Coronary artery (tissue), 2 donors: ENCODE data around the gene CALM3.

ENCODE experiments used
- DNase-seq: peaks from one replicate; pipeline ENCODE4 v3.0.0-alpha.2; 2017; ENCODE audit warnings: low spot score
- H3K27ac ChIP-seq, 2 donors: fragments of 200-600 bp; sonication (generic); one replicate each; pipeline ENCODE4 v1.5.1; 2016 to 2019
- H3K4me3 ChIP-seq: fragments of 200-600 bp; sonication (generic); 2 replicates; pipeline ENCODE4 v1.5.1; 2016; ENCODE audit warnings: mild to moderate bottlenecking, moderate library complexity
- CTCF ChIP-seq: fragments of 200-600 bp; sonication (generic); IDR thresholded peaks from one replicate; pipeline ENCODE4 v1.5.1; 2019; ENCODE audit warnings: antibody characterized with exemption

The CALM3 gene

GRCh38 chr19:46648961-46649960 is 48.1 kb downstream of the CALM3 start:
- Histone ChIP-seq H3K27ac (peak overlapping the region in 1 of 2 donors; percentile 2), H3K4me3 (no peak overlapping the region)
- DNase-seq: no peak
- no peak for TF ChIP-seq CTCF

- no peak for DNase-seq
- Histone ChIP-seq H3K4me3 (no peak overlapping the region), H3K27ac (no peak overlapping the region)
- no peak for TF ChIP-seq CTCF
These were observed 49.3 kb downstream of the CALM3 start for GRCh38 chr19:46650445-46650844.

GRCh38 chr19:46654621-46655152 is 53.6 kb downstream of the CALM3 start:
- peak overlapping the region; percentile 26 for H3K4me3 ChIP-seq
- H3K27ac ChIP-seq: peak overlapping the region; percentile 82 to 89
- no peak for TF ChIP-seq CTCF
- no peak for DNase-seq

DNA sequence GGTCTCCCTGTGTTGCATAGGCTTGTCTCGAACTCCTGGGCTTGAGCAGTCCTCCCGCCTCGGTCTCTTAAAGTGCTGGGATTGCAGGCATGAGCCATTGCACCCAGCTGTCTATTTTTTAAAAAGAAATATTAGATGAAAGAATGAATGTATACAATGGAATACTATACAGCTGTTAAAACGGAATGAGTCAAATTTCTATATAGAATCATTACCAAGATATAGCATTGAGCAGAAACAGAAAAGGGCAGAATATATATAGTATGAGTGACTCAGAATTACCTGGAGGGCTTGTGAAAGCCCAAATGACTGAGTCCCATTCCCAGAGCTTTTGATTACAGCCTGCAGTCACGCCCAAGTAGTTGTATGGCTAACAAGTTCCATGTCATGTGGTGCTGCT is 55.4 kb downstream of the CALM3 start:
- Histone ChIP-seq H3K27ac (peak overlapping the region; percentile 28 to 53), H3K4me3 (no peak overlapping the region)
- TF ChIP-seq CTCF: no peak
- no peak for DNase-seq

DNA sequence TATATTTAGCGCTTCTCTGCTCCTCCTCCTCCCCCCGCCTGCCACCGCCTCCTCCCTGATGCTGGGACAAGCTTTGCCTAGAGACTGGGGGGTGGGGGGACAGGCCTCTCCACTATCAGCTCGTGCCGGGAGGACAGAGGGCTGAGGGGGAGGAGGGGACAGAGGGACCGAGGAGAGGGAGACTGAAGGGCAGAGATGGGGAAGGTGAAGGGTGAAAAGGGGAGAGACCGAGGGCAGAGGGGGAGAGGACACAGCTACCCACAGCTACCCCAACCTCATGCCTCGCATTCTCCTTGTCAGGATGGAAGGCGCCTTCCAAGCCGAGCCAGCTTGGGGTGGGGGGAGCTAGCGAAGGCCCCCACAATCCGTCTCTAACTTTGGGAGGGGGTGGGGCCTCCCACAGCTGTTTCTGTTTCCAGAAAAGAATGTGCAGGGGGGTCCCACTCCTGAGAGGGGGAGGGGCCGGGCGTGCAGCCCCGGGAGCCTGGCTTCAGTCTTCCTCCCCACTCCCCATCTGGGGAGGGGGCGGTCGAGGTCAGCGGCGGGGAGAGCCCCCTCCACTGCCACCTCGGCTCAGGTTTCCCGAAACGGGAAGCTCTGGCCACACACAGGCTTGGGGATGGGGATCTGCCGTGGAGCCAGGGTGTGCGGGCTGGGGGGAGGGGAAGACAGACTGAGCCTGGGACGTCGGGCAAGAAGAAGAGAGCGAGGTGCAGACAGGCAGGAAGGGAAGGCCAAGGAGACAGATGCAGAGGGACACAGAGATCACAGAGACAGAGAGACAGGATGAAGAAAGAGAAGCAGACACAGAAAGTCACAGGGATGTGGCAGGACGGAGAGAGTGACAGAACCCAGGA is 58.2 kb downstream of the CALM3 start:
- peak overlapping the region; percentile 95 for H3K4me3 ChIP-seq
- no peak for TF ChIP-seq CTCF
- peak; percentile 82 for DNase-seq
- H3K27ac ChIP-seq: peak overlapping the region; percentile 82 to 98

DNA sequence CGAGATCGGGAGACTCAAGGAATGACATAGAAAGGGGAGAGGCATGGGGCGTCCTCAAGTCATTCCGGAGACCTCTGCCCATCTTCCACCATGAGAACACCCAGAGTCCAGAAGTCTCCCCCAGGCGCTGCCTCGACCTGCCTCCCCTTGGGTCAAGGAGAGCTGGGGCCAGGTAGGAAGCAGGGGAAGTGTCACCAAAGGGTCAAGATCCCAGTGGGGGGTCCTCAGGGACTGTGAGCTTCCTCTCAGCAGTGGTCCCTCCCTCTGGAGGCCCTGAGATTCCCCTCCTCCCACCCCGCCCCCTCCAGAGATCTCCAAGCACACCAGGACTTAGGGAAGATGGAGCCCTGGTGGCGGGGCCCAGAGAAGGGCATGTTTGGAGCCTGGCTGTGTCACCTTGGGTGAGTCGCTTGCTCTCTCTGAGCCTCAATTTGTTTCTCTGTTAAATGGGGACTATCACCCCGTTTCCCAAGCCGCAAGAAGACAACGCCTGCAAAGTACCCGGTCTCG is 58.9 kb downstream of the CALM3 start:
- H3K4me3 ChIP-seq: peak overlapping the region; percentile 95

More for the DNA sequence above, 58.9 kb downstream of the CALM3 start:
- peak overlapping the region; percentile 82 to 98 for H3K27ac ChIP-seq
- peak; percentile 85 for DNase-seq
- TF ChIP-seq CTCF: no peak
